GM19328 (cell line): Measurements from ENCODE around the gene ADAMTSL1.

ENCODE experiments used
- ATAC-seq: cut with Tn5 transposase; IDR thresholded peaks from one replicate; pipeline ENCODE4 v1.9.1; 2021; ENCODE audit warnings: mild to moderate bottlenecking, moderate library complexity; ENCODE audit not compliant: unreplicated experiment

Gene ADAMTSL1

GRCh38 chr9:18466101-18466500 lies 7.9 kb upstream of the ADAMTSL1 start:
- ATAC-seq, result no peak

- ATAC-seq, result no peak
Measured at GRCh38 chr9:18467696-18468095, 6.3 kb upstream of the ADAMTSL1 start.

DNA sequence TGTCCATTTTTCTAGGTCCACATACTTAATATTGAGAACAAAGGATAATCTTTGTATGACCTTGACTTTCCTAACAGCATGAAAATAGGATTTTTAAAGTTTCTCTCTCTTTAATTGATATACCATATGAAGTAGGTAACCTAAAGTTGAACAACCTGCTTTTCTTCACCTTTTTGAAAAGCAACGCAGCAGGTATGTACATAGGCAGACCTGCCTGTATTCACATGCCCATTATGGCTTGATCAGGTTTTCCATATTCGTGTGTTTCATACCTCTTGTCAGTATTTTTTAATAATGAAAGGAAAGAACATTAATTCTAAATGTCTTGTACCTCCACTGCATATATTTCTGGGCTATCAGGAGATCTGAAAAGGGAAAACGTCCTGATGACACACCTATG lies 1.5 kb upstream of the ADAMTSL1 start:
- no peak for ATAC-seq

GRCh38 chr9:18472841-18473251 lies 1.1 kb upstream of the ADAMTSL1 start:
- no peak for ATAC-seq

DNA sequence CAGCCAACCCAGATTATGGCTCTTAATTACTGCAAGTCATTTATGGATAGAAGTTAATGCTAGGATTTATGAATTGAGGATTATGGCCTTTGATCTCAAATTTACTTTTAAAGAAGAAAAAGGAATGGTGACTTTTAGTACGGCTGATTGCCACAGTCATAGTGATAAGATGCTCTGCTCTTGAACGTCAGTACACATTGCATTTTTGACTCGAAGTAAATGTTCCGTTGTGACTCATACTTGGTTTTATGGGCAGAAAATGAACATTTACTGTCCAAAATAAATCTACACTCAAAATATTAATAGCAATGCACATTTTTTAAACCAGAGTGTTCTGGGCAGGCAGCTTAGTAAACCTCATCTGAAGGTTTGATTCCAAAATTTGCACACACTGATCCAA lies 830 bp downstream of the ADAMTSL1 start:
- ATAC-seq, result no peak

DNA sequence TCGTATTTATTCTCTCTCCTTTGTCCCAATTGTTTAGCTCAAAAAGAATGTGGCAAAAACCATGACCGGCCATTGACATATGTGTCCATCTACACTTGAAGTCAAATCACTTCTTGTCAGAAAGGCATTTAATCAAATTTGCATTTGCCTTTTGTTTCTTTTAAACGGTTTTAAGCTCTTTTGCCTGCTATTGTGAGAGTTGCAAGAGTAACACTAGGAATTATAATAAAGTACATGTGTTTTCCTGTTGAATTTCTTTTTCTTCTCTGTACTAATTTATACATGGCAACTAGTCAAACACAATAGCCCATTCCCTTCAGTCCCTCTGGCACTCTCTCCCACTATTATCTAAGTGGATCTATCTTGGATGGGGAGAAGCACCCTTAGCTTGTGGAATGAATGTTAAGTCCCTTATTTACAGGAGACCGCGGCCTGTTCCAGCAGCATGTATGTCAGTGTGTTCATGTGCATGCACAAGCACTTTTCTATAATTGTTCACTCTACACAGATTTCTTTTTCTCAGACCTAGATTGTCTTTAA lies 3.2 kb downstream of the ADAMTSL1 start:
- ATAC-seq, result no peak

DNA sequence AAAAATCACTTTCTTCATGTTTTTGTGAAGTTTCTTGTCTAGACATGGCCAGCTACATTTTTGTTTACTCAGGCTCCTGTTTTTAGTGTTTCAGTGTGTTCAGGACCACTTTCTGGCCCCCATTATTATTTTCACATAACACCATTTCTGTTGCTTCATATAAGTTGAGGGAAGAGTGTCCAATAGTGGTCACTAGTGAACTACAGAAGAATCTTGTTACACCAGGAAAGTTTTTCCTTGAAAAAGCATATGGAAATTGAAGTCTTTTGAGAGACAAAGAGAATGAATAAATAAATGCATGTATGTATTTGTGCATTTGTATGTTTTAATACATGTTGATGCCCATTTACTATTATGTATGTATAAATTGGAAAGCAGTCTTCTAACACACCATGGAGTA lies 3.8 kb downstream of the ADAMTSL1 start:
- ATAC-seq, result no peak

- no peak for ATAC-seq
Measured at GRCh38 chr9:18478501-18479361, 4.8 kb downstream of the ADAMTSL1 start.

GRCh38 chr9:18479405-18479804 lies 5.5 kb downstream of the ADAMTSL1 start:
- no peak for ATAC-seq

DNA sequence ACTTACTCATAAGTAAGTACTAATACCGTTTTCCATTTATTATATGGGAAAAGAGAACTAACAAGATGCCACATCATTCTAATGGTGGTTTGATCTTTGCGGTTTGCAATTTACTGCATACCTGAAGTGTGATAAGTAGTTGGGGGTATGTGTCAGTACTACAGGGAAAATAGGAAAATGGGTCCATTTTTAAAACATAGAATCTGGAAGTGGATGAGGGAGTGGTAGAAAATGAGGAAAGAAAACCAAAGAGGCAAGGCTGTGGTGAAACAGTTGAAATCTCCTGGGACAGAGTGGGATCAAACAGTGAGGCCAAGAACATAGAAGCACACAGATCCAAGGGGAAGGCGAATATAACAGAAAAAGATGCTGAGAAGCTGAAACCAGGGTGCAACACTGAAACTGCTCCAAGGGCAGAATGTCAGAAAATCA lies 6.7 kb downstream of the ADAMTSL1 start:
- ATAC-seq, result no peak

DNA sequence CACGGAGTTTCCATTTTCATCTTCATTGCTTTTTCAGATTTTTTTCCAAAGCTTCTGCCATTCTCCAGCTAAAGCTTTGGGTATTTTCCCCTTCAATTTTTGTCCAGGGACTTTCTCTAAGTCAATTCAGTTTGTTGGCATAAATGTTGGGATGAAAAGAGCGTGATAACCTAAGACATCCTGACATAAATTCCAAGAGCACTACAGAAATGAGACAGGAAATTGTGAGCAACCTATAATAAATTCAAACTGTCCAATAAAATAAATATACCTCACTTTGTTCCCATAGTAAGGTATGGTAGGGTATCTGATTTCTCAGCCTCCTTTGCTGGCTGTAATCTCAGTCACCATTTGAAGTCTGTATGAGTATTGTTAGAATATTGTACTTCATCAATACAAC lies 8.4 kb downstream of the ADAMTSL1 start:
- ATAC-seq, result no peak

- ATAC-seq, result no peak
Measured at GRCh38 chr9:18485714-18486113, 11.8 kb downstream of the ADAMTSL1 start.

DNA sequence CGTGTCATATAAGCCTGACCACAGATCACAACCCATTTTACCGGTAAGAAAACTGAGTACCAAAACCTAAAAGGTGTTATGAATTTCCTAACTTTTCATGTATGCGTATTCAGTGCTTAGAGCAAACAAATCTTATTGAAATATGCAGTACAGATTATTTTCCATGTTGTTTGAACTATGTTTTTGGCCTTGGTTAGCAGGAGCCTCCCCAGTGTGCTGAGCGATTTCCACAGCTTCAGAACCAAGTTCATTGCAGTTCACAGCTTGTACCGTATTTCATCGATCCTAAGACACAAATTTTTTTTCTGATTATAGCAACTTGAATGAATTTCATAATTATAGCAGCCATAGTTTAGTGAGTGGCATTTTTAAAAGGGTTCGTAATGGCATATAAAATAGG lies 13.7 kb downstream of the ADAMTSL1 start:
- ATAC-seq, result no peak

DNA sequence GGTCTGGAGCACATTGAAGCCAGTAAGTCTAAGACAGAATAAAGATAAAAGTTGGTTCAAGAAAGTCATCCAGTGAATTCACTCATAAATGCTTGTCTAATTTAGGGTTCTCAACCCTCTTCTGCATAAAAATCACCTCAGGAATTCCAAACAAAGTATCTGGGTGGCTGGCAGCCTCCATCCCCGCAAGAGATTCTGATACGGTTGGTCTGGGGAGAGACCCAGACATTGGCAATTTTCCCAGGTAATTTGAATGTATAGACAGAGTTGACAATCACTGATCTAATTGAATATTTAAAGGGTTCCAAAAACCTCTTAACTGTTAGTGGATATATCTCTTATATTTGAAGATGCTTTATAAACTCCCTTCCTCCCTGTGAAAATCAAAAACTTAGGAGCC lies 14.9 kb downstream of the ADAMTSL1 start:
- no peak for ATAC-seq

- ATAC-seq, result no peak
Measured at GRCh38 chr9:18489861-18490260, 15.9 kb downstream of the ADAMTSL1 start.

GRCh38 chr9:18490641-18491370 lies 16.9 kb downstream of the ADAMTSL1 start:
- ATAC-seq, result no peak

GRCh38 chr9:18492612-18493011 lies 18.7 kb downstream of the ADAMTSL1 start:
- no peak for ATAC-seq

- ATAC-seq, result no peak
Measured at GRCh38 chr9:18493451-18493993, 19.6 kb downstream of the ADAMTSL1 start.

- no peak for ATAC-seq
Measured at GRCh38 chr9:18495065-18495464, 21.1 kb downstream of the ADAMTSL1 start.

DNA sequence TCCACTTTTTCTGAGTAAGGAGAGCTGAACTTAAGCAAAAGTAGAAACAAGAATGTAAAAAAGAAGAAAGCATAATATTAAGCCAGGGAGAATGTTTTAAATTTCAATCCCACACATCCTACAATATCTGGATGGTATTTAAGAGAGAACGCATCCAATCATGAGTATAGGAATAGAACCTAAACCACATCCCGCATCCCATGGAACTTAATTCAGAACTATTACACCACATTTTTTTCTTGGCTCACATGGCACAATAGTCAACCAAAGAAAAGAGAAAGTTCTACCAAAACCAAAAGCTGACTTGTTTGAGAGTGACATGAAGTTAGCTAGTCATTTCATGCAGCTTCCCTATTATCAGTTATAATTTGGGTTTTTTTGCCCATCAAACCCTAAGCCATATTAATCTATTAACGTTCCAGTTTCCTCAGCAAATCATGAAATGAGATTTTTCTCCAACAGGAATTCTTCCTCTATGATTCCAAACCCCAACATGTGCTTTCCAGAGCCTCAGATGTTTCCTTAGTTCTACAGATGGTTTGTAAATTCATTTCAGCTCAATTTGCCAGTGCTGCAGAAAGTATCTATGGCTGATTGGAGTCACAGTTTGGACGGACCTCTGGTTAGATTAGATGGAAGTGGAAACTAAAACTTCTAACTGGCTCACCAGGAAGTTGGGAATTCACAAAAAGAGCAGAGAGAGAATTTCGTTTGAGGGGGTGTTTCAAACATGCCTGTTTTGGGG lies 22.5 kb downstream of the ADAMTSL1 start:
- ATAC-seq, result no peak

GRCh38 chr9:18499062-18499461 lies 25.1 kb downstream of the ADAMTSL1 start:
- ATAC-seq, result no peak
